Osteocyte (in vitro differentiated cells): ENCODE data around the gene B3GAT1. TPM values are rescaled to one million over a fixed set of nuclear protein-coding genes. Genes with fewer than 3 reads are reported as not detected.

ENCODE experiments used
- DNase-seq: peaks from one replicate; pipeline ENCODE4 v3.0.0; 2021; ENCODE audit warnings: mixed read lengths; ENCODE audit not compliant: unreplicated experiment; ENCODE audit errors: extremely low spot score
- H3K27ac Mint-ChIP-seq: one replicate; pipeline ENCODE4 v1.8.0; 2021; ENCODE audit warnings: mild to moderate bottlenecking, mixed read lengths; ENCODE audit not compliant: unreplicated experiment
- H3K27me3 Mint-ChIP-seq: one replicate; pipeline ENCODE4 v1.8.0; 2021; ENCODE audit warnings: mixed read lengths; ENCODE audit not compliant: unreplicated experiment
- H3K36me3 Mint-ChIP-seq: one replicate; pipeline ENCODE4 v1.8.0; 2021; ENCODE audit warnings: mixed read lengths; ENCODE audit not compliant: unreplicated experiment
- H3K4me1 Mint-ChIP-seq: one replicate; pipeline ENCODE4 v1.8.0; 2021; ENCODE audit warnings: mixed read lengths; ENCODE audit not compliant: unreplicated experiment
- H3K4me3 Mint-ChIP-seq: one replicate; pipeline ENCODE4 v1.8.0; 2021; ENCODE audit warnings: mild to moderate bottlenecking, moderate library complexity, mixed read lengths; ENCODE audit not compliant: unreplicated experiment
- H3K9me3 Mint-ChIP-seq: one replicate; pipeline ENCODE4 v1.8.0; 2021; ENCODE audit warnings: mixed read lengths; ENCODE audit not compliant: unreplicated experiment
- total RNA-seq: library from RNA; stranded (reverse); gene quantifications from 2 replicates; pipeline ENCODE4 v1.2.1, GENCODE V29; 2021
- TF ChIP-seq, protein P1 (sequence below): fragments of 200-600 bp; sonication (generic); IDR thresholded peaks from 2 replicates; pipeline ENCODE4 v1.5.0; 2021; ENCODE audit warnings: antibody characterized with exemption, mild to moderate bottlenecking, moderate library complexity

B3GAT1 gene
- total RNA-seq, 1 donor from 2014 or later, result 2.4 TPM

DNA sequence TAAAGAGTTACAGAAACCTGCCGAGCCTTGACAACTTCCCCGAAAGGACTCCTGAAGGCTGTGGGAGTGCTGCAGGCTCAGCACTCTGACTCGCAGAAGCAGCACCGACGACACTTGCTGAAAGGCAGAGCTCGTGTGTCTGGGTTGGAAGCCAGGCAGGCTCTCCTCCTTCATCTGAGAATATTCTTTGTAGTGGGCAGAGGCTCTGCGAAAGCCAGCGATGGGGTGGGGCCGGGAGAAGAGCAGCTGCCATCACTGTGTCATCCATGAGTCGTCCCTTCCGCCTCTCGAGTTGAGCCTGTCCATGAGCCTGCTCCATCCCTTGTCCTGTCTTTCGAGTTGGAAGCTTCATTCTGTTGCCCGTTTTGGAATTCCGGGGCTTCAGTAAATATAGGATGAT is 68.4 kb downstream of the B3GAT1 start:
- Mint-ChIP-seq H3K27me3 (peaks cover 10% of the 10 kb centered on the region), H3K36me3 (no peaks in the 10 kb centered on the region), H3K4me3 (no peak overlapping the region), H3K4me1 (no peaks in the 10 kb centered on the region), H3K27ac (no peak overlapping the region), H3K9me3 (no peaks in the 10 kb centered on the region)
- peak; percentile 75 for DNase-seq
- TF ChIP-seq, protein P1, sequence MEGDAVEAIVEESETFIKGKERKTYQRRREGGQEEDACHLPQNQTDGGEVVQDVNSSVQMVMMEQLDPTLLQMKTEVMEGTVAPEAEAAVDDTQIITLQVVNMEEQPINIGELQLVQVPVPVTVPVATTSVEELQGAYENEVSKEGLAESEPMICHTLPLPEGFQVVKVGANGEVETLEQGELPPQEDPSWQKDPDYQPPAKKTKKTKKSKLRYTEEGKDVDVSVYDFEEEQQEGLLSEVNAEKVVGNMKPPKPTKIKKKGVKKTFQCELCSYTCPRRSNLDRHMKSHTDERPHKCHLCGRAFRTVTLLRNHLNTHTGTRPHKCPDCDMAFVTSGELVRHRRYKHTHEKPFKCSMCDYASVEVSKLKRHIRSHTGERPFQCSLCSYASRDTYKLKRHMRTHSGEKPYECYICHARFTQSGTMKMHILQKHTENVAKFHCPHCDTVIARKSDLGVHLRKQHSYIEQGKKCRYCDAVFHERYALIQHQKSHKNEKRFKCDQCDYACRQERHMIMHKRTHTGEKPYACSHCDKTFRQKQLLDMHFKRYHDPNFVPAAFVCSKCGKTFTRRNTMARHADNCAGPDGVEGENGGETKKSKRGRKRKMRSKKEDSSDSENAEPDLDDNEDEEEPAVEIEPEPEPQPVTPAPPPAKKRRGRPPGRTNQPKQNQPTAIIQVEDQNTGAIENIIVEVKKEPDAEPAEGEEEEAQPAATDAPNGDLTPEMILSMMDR, result no peak

DNA sequence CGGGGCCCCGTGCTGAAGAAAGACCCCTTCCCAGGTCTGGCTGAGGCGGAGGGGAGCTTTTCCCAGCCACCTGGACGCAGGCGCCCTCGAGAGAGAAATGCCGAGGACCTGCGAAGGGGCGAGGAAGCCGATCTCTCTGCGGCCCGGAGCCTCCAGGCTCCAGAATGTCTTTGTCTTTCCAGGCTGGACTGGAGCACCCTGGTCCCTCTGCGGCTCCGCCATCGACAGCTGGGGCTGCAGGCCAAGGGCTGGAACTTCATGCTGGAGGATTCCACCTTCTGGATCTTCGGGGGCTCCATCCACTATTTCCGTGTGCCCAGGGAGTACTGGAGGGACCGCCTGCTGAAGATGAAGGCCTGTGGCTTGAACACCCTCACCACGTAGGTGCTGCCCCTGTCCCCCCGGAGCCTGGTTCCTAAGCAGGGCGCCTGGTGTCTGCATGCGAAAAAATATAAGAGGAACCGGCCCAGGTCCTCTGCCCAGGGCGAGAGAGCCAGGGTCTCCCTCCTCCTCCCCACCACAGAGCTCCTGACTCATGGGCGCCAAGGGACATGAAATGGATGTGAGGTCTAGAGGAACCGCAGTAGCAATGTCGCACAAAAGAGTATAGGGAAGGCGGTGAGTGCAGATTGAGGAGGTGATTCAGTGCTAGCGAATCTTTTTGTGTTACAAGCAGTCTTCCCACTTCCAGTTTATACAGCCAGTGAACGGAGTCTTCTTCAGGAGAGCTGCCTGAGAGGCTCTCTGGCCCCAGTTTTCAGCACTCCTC is 69.3 kb downstream of the B3GAT1 start:
- Mint-ChIP-seq H3K9me3 (no peaks in the 10 kb centered on the region), H3K27me3 (peaks cover 13% of the 10 kb centered on the region), H3K27ac (no peak overlapping the region), H3K4me1 (no peaks in the 10 kb centered on the region), H3K4me3 (no peak overlapping the region), H3K36me3 (no peaks in the 10 kb centered on the region)
- peak; percentile 81 for DNase-seq
- TF ChIP-seq, protein P1, result no peak

DNA sequence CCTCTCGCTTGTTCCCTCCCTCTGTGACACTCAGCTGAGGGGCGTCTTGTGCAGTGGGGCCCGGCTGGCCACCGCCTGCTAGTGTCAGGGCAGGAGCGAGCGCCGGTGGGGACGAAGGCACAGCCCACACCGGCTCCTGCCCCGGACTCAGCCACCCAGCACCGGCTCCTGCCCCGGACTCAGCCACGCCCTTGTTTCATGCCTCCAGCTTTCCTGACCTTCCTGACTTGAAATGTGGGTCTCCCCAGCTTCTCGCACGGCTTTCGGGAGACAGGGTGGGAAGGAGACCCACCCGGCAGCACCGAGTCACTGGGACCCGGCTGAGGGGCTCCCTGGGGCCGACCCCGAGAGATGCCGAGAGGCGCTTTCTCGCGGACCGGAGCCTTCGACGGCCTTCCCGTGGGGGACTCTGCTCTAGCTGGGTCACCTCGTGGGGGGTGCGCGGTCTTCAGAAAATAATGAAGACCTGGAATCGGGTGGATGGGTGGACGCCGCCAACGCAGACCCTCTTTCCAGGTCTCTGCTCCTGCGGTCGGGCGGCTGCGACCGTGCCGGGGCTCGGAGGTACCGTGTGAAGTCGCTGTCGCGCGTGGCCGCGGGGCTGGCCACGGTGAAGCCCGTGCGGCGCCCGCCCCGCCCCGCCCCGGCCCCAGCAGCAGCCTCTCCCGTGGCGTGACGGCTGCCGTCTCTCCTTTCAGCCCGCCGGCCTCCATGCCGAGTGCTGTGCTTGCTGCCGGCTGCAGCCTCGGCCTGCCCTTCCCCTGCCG is 70.1 kb downstream of the B3GAT1 start:
- peaks cover 11% of the 10 kb centered on the region for H3K27me3 Mint-ChIP-seq
- DNase-seq, result peak; percentile 82
- no peak overlapping the region for H3K4me3 Mint-ChIP-seq
- no peaks in the 10 kb centered on the region for H3K9me3 Mint-ChIP-seq
- TF ChIP-seq, protein P1, result no peak
- H3K4me1 Mint-ChIP-seq, result no peaks in the 10 kb centered on the region
- H3K27ac Mint-ChIP-seq, result no peak overlapping the region
- H3K36me3 Mint-ChIP-seq, result no peaks in the 10 kb centered on the region

DNA sequence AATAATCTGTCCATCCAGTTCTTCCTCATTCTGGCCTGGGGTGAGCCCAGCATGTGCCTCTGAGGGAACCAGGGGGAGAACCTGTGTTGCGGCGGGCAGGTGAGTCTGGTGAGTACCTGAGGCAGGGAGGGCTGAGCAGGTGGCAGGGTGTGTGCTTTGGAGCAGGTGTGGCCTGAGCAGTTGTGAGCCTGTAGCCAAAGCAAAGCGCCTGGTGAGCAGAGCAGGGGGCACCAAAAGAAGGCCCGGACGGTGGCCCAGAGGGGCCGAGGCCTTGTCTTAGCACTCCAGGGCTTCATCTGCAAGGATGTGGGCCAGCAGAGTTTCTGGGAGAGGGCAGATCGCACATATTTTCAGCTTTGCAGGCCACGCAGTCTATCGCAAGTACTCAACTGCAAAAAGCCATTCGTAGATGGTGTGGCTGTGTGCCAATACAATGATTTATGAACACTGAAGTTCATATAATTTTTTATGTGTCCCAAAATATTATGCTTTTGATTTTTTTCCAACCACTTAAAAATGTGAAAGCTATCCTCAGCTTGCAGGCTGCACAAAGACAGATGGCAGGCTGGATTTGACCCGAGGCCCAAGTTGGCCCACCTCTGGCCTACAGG is 71.6 kb downstream of the B3GAT1 start:
- Mint-ChIP-seq H3K27ac (no peak overlapping the region), H3K27me3 (peaks cover 17% of the 10 kb centered on the region), H3K36me3 (no peaks in the 10 kb centered on the region), H3K9me3 (no peaks in the 10 kb centered on the region), H3K4me1 (no peaks in the 10 kb centered on the region), H3K4me3 (no peak overlapping the region)
- no peak for DNase-seq
- TF ChIP-seq, protein P1, result no peak

DNA sequence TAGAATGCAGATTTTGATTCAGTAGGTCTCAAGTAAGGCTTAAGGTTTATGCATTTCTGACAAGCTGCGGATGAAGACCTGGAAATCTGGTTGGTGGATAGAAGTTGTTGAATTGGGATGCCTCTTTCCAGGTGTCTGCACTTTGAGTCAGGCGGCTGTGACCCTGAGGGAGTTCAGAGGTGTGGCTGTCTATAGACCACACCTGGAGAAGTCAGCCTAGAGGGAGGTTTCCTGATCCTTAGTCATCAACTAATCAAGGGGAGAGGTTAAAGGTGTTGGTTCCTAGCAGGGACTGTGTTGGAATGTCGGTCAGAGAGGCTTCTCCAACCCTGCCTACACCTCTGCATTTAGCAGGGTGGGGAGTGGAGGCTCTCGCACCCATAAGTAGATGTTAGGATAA is 72.3 kb downstream of the B3GAT1 start:
- DNase-seq, result no peak
- no peaks in the 10 kb centered on the region for H3K9me3 Mint-ChIP-seq
- TF ChIP-seq, protein P1, result no peak
- no peaks in the 10 kb centered on the region for H3K36me3 Mint-ChIP-seq
- H3K4me3 Mint-ChIP-seq, result no peak overlapping the region
- no peak overlapping the region for H3K27ac Mint-ChIP-seq
- no peaks in the 10 kb centered on the region for H3K4me1 Mint-ChIP-seq
- peaks cover 24% of the 10 kb centered on the region for H3K27me3 Mint-ChIP-seq
